GM19240 (cell line): ENCODE measurements around the gene EGR1.
"Not testable (repeated sequence)": the region's sequence is repeated elsewhere in the genome, so short reads cannot be mapped to it uniquely, and the experiment has no call there.

Source experiments
- DNase-seq: peaks from one replicate; pipeline ENCODE4 v3.0.0; 2011; ENCODE audit warnings: low spot score; ENCODE audit not compliant: insufficient read length

Gene EGR1

GRCh38 chr5:138506370-138507306 lies 41.4 kb downstream of the EGR1 start:
- no peak for DNase-seq

- not testable (repeated sequence) for DNase-seq
These were observed 42.2 kb downstream of the EGR1 start for GRCh38 chr5:138507485-138507884.

GRCh38 chr5:138508958-138509357 lies 43.7 kb downstream of the EGR1 start:
- DNase-seq = no peak

GRCh38 chr5:138514021-138514420 lies 48.7 kb downstream of the EGR1 start:
- DNase-seq = no peak

- no peak for DNase-seq
These were observed 50.4 kb downstream of the EGR1 start for GRCh38 chr5:138515556-138516245.

- no peak for DNase-seq
These were observed 52.2 kb downstream of the EGR1 start for GRCh38 chr5:138517437-138517836.
